Kidney (tissue), 14 donors: ENCODE results near the gene DRICH1. TPM values are rescaled to one million over a fixed set of nuclear protein-coding genes. Genes with fewer than 3 reads are reported as not detected.

Source experiments
- DNase-seq, 5 donors: peaks; one replicate each; pipeline ENCODE4 v3.0.0-alpha.2; 2013 to 2020
- FAIRE-seq: peaks from 2 replicates; lab custom pipeline; 2012; peaks lifted over from hg19 to GRCh38; lab: Jason Lieb, UNC
- H3K27ac ChIP-seq, 2 donors: one replicate each; pipeline ENCODE4 v1.7.0; 2013; ENCODE audit warnings: low read depth in 2 of 2, low read length in 2 of 2, inconsistent platforms in 1 of 2
- H3K27me3 ChIP-seq: one replicate; pipeline ENCODE4 v1.7.1; 2013; ENCODE audit warnings: low read length, inconsistent platforms; ENCODE audit not compliant: control insufficient read depth, insufficient read depth
- H3K36me3 ChIP-seq, 3 donors: one replicate each; pipeline versions ENCODE4 v1.7.0 to v1.7.1; 2013; ENCODE audit warnings: low read length in 3 of 3, control low read depth in 1 of 3, inconsistent platforms in 1 of 3; ENCODE audit not compliant: insufficient read depth in 3 of 3, control insufficient read depth in 2 of 3
- H3K4me1 ChIP-seq, 3 donors: one replicate each; pipeline versions ENCODE4 v1.7.0 to v1.7.1; 2013; ENCODE audit warnings: low read length in 3 of 3, inconsistent platforms in 1 of 3, low read depth in 1 of 3; ENCODE audit not compliant: control insufficient read depth in 2 of 3, insufficient read depth in 2 of 3
- H3K4me3 ChIP-seq, 3 donors: one replicate each; pipeline versions ENCODE4 v1.7.0 to v1.8.1; 2013; ENCODE audit warnings: low read length in 3 of 3, control low read depth in 1 of 3, inconsistent platforms in 1 of 3
- H3K9ac ChIP-seq, 3 donors: one replicate each; pipeline versions ENCODE4 v1.7.0 to v1.7.1; 2013; ENCODE audit warnings: low read length in 3 of 3, control low read depth in 1 of 3, inconsistent platforms in 1 of 3
- H3K9me3 ChIP-seq, 3 donors: one replicate each; pipeline versions ENCODE4 v1.7.0 to v1.7.1; 2013; ENCODE audit warnings: low read length in 3 of 3, control low read depth in 1 of 3, inconsistent platforms in 1 of 3; ENCODE audit not compliant: control insufficient read depth in 2 of 3, insufficient read depth in 1 of 3
- intact Hi-C: fragments of 100-400 bp; cut with DNase I; formaldehyde crosslinking; loops from one replicate; pipeline ENCODE4 v1.11.1; 2022
- polyA plus RNA-seq: library from polyadenylated mRNA; stranded (reverse); fragments of 350-450 nt; fragmentation: Illumina TruSeq; extraction: RNeasy Lipid Tissue Mini Kit (QIAGEN cat#74804); gene quantifications from one replicate; pipeline ENCODE4 v1.2.3, GENCODE V29; 2014; ENCODE audit warnings: low read depth, low replicate concordance; ENCODE audit not compliant: insufficient read depth
- total RNA-seq: library from RNA; stranded (reverse); fragmentation: NEBNext Ultra II Directional; extraction: Animal tissue kit (Norgen Biotek cat#: 25700); gene quantifications from one replicate; pipeline ENCODE4 v1.2.1, GENCODE V29; 2021
- TF ChIP-seq, protein P1 (sequence below): IDR thresholded peaks from 3 replicates; pipeline ENCODE4 v1.5.1; 2012; ENCODE audit warnings: mild to moderate bottlenecking, moderate library complexity, borderline replicate concordance; ENCODE audit not compliant: insufficient read depth; ENCODE audit errors: extremely low read depth
- donor health status: control.
- donor health status: control.
- donor health status: control.
- donor health status: control.
- donor health status: control.
- donor health status: DM: yes; HTN: yes; CAD: no.
- donor health status: Normal renal cell carcinoma (clear cell type).

The DRICH1 gene
- total and polyA plus RNA-seq, 2 donors from 2014 or later = 1.1 to 1.3 TPM

DNA sequence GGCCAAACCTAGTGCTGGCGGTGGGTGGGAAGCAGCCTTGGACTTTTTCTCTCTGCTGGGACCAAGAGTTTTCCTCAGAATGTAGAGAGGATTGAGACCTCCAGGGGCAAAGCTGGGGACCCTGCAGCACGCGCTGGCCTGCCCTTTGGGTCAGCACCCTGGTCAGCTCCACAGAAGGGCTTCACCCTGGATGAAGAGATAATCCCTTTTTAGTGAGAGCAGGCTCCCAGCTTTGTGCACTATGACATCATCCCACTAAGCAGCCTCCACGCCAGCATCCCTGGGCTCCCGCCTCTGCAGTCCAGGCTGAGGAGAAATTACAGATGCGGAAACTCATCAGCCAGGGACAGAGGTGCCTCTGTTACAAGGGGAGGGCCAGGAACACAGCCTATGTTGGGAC lies 23.5 kb downstream of the DRICH1 start:
- Histone ChIP-seq H3K27me3 (no peaks in the 10 kb centered on the region), H3K36me3 (peaks cover 0 to 23% (median 2%) of the 10 kb centered on the region in 3 donors), H3K4me1 (no peaks in the 10 kb centered on the region), H3K4me3 (no peak overlapping the region), H3K9me3 (no peaks in the 10 kb centered on the region), H3K27ac (no peak overlapping the region), H3K9ac (no peak overlapping the region)
- TF ChIP-seq, protein P1, sequence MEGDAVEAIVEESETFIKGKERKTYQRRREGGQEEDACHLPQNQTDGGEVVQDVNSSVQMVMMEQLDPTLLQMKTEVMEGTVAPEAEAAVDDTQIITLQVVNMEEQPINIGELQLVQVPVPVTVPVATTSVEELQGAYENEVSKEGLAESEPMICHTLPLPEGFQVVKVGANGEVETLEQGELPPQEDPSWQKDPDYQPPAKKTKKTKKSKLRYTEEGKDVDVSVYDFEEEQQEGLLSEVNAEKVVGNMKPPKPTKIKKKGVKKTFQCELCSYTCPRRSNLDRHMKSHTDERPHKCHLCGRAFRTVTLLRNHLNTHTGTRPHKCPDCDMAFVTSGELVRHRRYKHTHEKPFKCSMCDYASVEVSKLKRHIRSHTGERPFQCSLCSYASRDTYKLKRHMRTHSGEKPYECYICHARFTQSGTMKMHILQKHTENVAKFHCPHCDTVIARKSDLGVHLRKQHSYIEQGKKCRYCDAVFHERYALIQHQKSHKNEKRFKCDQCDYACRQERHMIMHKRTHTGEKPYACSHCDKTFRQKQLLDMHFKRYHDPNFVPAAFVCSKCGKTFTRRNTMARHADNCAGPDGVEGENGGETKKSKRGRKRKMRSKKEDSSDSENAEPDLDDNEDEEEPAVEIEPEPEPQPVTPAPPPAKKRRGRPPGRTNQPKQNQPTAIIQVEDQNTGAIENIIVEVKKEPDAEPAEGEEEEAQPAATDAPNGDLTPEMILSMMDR = no peak
- intact Hi-C loops = no loop called here
- FAIRE-seq (no peak), DNase-seq (peak in 3 of 5 donors; percentile 32 to 50 (median 45))

DNA sequence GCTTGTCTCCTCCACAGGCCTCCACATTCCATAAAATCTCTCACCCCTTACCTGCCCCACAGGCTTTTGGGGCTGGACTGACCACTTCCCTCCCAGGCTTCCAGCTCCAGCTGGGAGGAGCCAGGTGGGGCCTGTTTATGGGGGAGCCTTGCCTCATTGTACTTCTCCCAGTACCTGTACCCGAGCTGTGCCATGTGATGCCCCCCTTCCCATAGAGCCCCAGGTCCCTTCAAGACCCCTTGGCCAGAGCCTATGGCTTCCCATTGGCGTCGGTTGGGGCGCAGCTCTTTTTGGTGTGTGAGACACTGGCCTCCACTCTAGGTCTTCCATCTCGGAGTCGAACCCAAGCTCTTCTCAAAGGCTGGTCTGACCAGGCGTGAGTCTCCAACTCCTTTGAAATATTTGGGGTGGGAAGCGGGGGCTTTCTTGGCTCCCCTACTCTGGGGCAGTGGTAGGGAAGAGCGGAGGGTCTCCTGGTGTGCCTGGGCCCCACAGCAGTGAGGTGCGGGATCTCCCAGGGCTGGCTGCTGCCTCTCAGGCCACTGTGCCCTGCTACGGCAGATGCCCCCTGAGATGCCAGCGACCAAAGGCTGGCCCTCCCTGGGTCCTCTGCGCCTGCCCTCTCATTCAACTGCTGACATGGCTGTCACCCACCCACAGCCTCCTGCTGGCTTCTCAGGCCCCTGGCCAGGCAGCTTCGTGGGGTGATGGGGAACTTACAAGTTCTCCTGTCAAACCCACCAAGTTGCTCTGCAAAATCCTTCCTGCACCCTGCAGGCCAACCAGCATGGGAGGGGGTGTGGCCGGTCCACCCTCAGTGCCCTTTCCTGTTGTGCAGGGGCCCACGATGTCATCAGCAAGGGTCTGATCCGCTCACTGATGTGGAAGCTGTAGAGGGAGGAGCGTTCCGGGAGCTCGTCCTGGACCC lies 25.7 kb downstream of the DRICH1 start:
- DNase-seq = no peak
- no peaks in the 10 kb centered on the region for H3K4me1 ChIP-seq
- no peaks in the 10 kb centered on the region for H3K9me3 ChIP-seq
- no peaks in the 10 kb centered on the region for H3K27me3 ChIP-seq
- H3K27ac ChIP-seq = no peak overlapping the region
- TF ChIP-seq, protein P1 = no peak
- H3K4me3 ChIP-seq = no peak overlapping the region
- no peak overlapping the region for H3K9ac ChIP-seq
- peaks cover 0 to 6% (median 2%) of the 10 kb centered on the region in 3 donors for H3K36me3 ChIP-seq
- intact Hi-C loops = no loop called here
- FAIRE-seq = no peak

DNA sequence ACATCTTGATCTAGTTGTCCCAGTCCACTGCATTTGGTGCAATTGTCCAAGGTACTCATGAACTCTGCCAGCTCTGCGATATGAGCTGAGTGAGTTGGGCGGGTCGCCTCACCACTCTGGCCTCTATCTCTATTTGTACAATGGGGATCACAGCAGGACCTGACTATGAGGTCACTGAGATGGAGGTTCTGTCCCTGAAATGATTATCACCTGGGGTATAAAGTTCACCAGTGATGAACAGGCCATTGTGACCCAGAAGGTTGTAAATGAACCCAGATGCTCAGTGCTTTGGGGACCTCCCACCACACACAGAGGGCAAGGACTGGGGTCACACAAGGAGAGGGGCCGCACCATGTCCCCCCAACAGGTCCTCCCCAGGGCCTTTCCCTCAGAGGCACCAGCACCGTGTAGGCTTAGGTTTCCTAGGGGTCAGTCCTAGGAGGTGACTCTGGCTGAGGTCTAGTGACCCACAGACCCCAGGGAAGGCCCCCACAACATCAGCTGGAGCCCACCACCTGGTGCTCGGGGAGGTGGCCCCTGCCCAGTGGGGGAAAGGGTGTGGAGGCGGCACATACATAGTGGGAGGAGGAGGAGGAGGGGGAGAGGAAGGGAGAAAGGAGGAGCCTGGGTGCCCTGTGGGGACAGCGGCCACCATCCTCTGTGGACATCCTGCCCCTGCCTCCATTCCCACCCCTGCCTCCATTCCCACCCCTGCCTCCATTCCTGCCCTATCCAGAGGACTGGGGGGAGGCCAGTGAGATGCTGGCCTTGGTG lies 27.0 kb downstream of the DRICH1 start:
- Histone ChIP-seq H3K27ac (no peak overlapping the region), H3K4me3 (no peak overlapping the region), H3K9ac (no peak overlapping the region), H3K9me3 (no peaks in the 10 kb centered on the region), H3K36me3 (peaks cover 0 to 4% (median 0%) of the 10 kb centered on the region in 3 donors), H3K27me3 (no peaks in the 10 kb centered on the region), H3K4me1 (no peaks in the 10 kb centered on the region)
- DNase-seq (no peak), FAIRE-seq (no peak)
- TF ChIP-seq, protein P1 = no peak
- intact Hi-C loops = no loop called here
